Naive thymus-derived CD8-positive, alpha-beta T cell (primary cell): ENCODE results near the gene KRTAP9-4. TPM values are rescaled to one million over a fixed set of nuclear protein-coding genes. Genes with fewer than 3 reads are reported as not detected.
A peak's percentile ranks its signal among the peaks of the same experiment; 100 is the strongest.
"Not testable (repeated sequence)": the region's sequence is repeated elsewhere in the genome, so short reads cannot be mapped to it uniquely, and the experiment has no call there.

Experiments
- ATAC-seq, 2 donors: fragments of 150-1000 bp; cut with Tn5 transposase in 1 of 2; sonication (Bioruptor Pico), chemical (Tn5 transposase) in 1 of 2; 1 replicate in 1 of 2; 2 replicates in 1 of 2; pipeline ENCODE4 v1.10.0; 2021; ENCODE audit warnings: mild to moderate bottlenecking in 2 of 2, moderate library complexity in 2 of 2
- POLR2A ChIA-PET: fragments of 350-600 bp; sonication (Branson Sonifier 250); formaldehyde crosslinking; loops from one replicate; lab custom pipeline; 2021; ENCODE audit warnings: antibody characterized with exemption; lab: Charles Lee
- DNase-seq, 10 donors: peaks; one replicate each; pipeline versions ENCODE4 v3.0.0 to v3.0.0-alpha.2; 2020 to 2022
- H3K27ac Mint-ChIP-seq, 10 donors: one replicate each; pipeline ENCODE4 v1.8.0; 2020 to 2022; ENCODE audit warnings: mild to moderate bottlenecking in 10 of 10, mixed read lengths in 10 of 10, moderate library complexity in 4 of 10, inconsistent platforms in 1 of 10
- H3K27me3 Mint-ChIP-seq, 5 donors: one replicate each; pipeline ENCODE4 v1.8.0; 2021 to 2022; ENCODE audit warnings: mixed read lengths in 5 of 5
- H3K36me3 Mint-ChIP-seq, 3 donors: one replicate each; pipeline ENCODE4 v1.8.0; 2020 to 2022; ENCODE audit warnings: mixed read lengths in 3 of 3, mild to moderate bottlenecking in 2 of 3, inconsistent platforms in 1 of 3
- H3K4me1 Mint-ChIP-seq, 4 donors: one replicate each; pipeline ENCODE4 v1.8.0; 2021 to 2022; ENCODE audit warnings: mixed read lengths in 4 of 4
- H3K4me3 Mint-ChIP-seq, 10 donors: one replicate each; pipeline ENCODE4 v1.8.0; 2020 to 2022; ENCODE audit warnings: mild to moderate bottlenecking in 10 of 10, mixed read lengths in 10 of 10, moderate library complexity in 6 of 10, inconsistent platforms in 1 of 10
- H3K9me3 Mint-ChIP-seq, 9 donors: one replicate each; pipeline ENCODE4 v1.8.0; 2020 to 2022; ENCODE audit warnings: mixed read lengths in 9 of 9, mild to moderate bottlenecking in 3 of 9, inconsistent platforms in 1 of 9, moderate library complexity in 1 of 9
- polyA plus RNA-seq, 3 donors: library from polyadenylated mRNA; unstranded; fragments of 300-500 nt; fragmentation: Illumina TruSeq; gene quantifications; one replicate each; pipeline ENCODE4 v1.2.3, GENCODE V29; 2021
- total RNA-seq, 8 experiments: library from RNA in 2 of 8; stranded (reverse) in 2 of 8; gene quantifications; one replicate each; pipeline ENCODE4 v1.2.3 and lab custom pipeline; 2021 to 2026

Gene KRTAP9-4, protein sequence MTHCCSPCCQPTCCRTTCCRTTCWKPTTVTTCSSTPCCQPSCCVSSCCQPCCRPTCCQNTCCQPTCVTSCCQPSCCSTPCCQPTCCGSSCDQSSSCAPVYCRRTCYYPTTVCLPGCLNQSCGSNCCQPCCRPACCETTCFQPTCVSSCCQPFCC
- total RNA-seq = not detected
- polyA plus RNA-seq = not detected
- total RNA-seq (lab: John Stamatoyannopoulos, UW) = 0 reads per million in 6 experiments

DNA sequence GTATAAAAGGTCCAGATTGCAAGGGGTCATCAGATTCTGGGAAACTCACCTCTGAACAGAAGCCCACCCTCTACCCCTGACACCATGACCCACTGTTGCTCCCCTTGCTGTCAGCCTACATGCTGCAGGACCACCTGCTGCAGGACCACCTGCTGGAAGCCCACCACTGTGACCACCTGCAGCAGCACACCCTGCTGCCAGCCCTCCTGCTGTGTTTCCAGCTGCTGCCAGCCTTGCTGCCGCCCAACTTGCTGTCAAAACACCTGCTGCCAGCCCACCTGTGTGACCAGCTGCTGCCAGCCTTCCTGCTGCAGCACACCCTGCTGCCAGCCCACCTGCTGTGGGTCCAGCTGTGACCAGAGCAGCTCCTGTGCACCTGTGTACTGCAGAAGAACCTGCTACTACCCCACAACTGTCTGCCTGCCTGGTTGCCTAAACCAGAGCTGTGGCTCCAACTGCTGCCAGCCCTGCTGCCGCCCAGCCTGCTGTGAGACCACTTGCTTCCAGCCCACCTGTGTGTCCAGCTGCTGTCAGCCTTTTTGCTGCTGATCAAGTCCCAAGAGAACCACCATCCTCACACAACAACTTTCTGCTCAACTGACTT lies at the start of gene KRTAP9-4:
KRTAP9-4 (plus strand) TSS at position 51 of the 604 bp plus-strand sequence; CDS start at position 85, 34 bp downstream.
- peak within 1 kb of the TSS in 2 of 10 donors; percentile 13 to 37 for H3K27ac Mint-ChIP-seq
- DNase-seq, H3K36me3 Mint-ChIP-seq, ATAC-seq, H3K4me3 Mint-ChIP-seq, H3K27me3 Mint-ChIP-seq, POLR2A ChIA-PET, H3K9me3 Mint-ChIP-seq: not testable (repeated sequence)
- H3K4me1 Mint-ChIP-seq = peaks cover 5 to 25% (median 13%) of the 10 kb centered on the region in 4 donors

DNA sequence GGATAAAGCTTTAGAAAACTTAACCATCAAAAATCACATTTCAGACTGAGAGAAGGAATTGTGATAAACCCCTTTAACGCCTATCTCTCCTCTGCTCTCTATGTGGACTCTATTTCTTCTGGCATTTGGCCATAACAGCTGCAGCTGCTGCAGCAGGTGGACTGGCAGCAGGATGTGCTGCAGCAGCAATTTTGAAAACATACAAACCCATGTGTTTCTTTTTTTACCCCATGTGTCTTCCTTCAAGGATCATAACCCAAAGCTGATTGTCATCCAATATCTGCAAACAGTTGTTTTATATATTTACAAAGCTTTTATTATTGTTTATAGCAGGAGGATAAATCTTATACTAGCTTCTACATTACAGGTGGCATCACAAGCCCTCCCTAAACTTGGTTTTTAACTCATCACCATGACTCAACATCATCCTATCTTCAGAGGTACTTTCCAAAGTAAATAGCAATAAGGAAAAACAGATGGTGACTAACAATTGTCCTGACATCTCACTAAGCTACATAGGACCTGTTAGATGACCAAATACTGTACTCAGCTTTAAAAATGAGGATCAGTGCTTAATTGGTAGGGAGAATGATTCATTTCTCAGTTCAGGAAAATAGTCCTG lies 37.5 kb upstream of the KRTAP9-4 start:
- Mint-ChIP-seq H3K36me3 (peaks cover 0 to 2% (median 0%) of the 10 kb centered on the region in 3 donors), H3K27ac (peak overlapping the region in 1 of 10 donors; percentile 48), H3K4me3 (no peak overlapping the region), H3K27me3 (peaks cover 0 to 15% (median 2%) of the 10 kb centered on the region in 5 donors), H3K9me3 (peaks cover 0 to 6% (median 0%) of the 10 kb centered on the region in 9 donors), H3K4me1 (peaks cover 0 to 14% (median 11%) of the 10 kb centered on the region in 4 donors)
- no peak for ATAC-seq
- POLR2A ChIA-PET = interaction anchor here (1.7 kb wide), 1 partner anchor 96 kb away, joined by 4 read pairs; no protein-coding TSS in a partner anchor
- no peak for DNase-seq

DNA sequence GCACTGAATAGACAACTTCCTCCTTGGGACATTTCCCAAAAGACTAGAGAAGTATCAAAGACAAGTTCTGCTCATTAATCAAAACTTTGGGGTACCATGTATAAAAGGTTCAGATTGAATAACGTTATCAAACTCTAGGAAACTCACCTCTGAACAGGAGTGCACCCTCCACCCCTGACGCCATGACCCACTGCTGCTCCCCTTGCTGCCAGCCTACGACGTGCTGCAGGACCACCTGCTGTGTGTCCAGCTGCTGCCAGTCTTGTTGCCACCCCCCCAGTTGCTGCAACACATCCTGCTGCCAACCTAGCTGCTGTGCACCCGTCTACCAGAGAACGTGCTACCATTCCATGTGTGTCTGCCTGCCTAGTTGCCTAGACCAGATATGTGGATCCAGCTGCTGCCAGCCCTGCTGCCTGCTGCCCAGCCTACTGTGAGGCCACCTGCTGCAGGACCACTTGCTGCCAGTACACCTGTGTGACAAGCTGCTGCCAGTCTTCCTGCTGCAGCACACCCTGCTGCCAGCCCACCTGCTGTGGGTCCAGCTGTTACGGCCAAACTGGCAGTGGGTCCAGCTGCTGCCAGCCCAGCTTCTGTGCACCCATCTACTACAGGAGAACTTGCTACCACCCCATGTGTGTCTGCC lies 36.8 kb upstream of the KRTAP9-4 start:
- H3K36me3 Mint-ChIP-seq = peaks cover 0 to 2% (median 0%) of the 10 kb centered on the region in 3 donors
- peaks cover 0 to 14% (median 11%) of the 10 kb centered on the region in 4 donors for H3K4me1 Mint-ChIP-seq
- H3K4me3 Mint-ChIP-seq = no peak overlapping the region
- ATAC-seq (no peak), DNase-seq (no peak)
- peaks cover 0 to 16% (median 2%) of the 10 kb centered on the region in 5 donors for H3K27me3 Mint-ChIP-seq
- POLR2A ChIA-PET = interaction anchor here (0.7 to 1.7 kb wide), 2 partner anchors 16 to 96 kb away, joined by 4 read pairs; no protein-coding TSS in a partner anchor
- peak overlapping the region in 2 of 10 donors; percentile 19 to 37 for H3K27ac Mint-ChIP-seq
- H3K9me3 Mint-ChIP-seq = peaks cover 0 to 6% (median 0%) of the 10 kb centered on the region in 9 donors

DNA sequence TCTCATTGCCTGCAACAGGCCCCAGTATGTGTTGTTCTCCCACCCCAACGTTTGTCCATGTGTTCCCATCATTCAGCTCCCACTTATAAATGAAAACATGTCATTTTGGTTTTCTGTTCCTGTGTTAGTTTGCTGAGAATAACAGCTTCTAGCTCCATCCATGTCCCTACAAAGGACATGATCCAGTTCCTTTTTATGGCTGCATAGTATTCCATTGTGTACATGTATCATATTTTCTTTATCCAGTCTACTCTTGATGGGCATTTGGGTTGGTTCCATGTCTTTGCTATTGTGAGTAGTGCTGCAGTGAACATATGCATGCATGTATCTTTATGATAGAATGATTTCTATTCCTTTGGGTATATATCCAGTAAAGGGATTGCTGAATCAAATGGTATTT lies 33.8 kb upstream of the KRTAP9-4 start:
- H3K27ac Mint-ChIP-seq = no peak overlapping the region
- POLR2A ChIA-PET = interaction anchor here (0.6 kb wide), 1 partner anchor 653 kb away, joined by 4 read pairs; no protein-coding TSS in a partner anchor
- H3K36me3 Mint-ChIP-seq = peaks cover 0 to 4% (median 4%) of the 10 kb centered on the region in 3 donors
- H3K27me3 Mint-ChIP-seq = peaks cover 0 to 12% (median 2%) of the 10 kb centered on the region in 5 donors
- H3K9me3 Mint-ChIP-seq = peaks cover 0 to 10% (median 5%) of the 10 kb centered on the region in 9 donors
- peaks cover 0 to 14% (median 11%) of the 10 kb centered on the region in 4 donors for H3K4me1 Mint-ChIP-seq
- ATAC-seq (no peak), DNase-seq (no peak)
- peak overlapping the region in 1 of 10 donors; percentile 35 for H3K4me3 Mint-ChIP-seq

DNA sequence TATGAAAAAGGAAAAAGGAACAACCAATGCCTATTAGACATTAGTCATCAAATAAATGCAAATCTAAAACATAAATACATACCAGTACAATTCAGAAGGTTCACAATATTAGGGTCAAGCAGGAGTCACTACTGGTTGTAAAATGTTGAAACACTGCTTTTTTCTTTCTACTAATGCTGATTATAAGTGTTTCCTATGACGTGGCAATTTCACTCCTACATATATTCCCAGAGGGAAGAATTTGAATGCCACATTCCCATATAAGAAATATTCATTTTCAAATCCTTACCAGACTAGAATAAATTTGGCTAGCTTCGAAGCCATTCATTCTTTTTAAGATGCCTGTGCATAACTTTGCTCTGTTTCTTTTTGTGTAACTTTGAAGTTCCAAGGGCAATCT lies 25.7 kb upstream of the KRTAP9-4 start:
- ATAC-seq = no peak
- DNase-seq = no peak
- peaks cover 0 to 15% (median 6%) of the 10 kb centered on the region in 9 donors for H3K9me3 Mint-ChIP-seq
- peaks cover 0 to 8% (median 3%) of the 10 kb centered on the region in 5 donors for H3K27me3 Mint-ChIP-seq
- POLR2A ChIA-PET = no interaction called here
- H3K4me1 Mint-ChIP-seq = peaks cover 0 to 11% (median 1%) of the 10 kb centered on the region in 4 donors
- H3K27ac Mint-ChIP-seq = no peak overlapping the region
- peaks cover 0 to 4% (median 4%) of the 10 kb centered on the region in 3 donors for H3K36me3 Mint-ChIP-seq
- H3K4me3 Mint-ChIP-seq = no peak overlapping the region

DNA sequence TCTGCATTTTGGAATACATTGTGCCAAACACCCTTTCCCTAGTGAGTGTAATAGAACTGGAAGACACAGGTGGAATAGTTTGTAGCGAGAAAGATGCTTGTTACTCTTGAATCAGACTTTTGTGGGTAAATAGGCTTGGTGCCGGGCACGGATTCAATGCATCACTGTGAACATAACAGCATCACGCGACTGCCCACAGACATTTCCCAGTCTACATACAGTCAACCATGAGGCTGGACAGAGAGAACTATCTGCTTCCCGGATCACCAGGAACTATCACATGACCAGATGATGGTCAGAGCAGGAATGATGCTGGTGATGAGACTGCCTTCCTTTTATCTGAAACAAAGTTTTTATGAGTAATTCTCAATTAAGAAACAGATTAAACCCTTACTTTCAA lies 23.4 kb upstream of the KRTAP9-4 start:
- POLR2A ChIA-PET = no interaction called here
- peaks cover 0 to 8% (median 3%) of the 10 kb centered on the region in 5 donors for H3K27me3 Mint-ChIP-seq
- H3K4me3 Mint-ChIP-seq = no peak overlapping the region

DNA sequence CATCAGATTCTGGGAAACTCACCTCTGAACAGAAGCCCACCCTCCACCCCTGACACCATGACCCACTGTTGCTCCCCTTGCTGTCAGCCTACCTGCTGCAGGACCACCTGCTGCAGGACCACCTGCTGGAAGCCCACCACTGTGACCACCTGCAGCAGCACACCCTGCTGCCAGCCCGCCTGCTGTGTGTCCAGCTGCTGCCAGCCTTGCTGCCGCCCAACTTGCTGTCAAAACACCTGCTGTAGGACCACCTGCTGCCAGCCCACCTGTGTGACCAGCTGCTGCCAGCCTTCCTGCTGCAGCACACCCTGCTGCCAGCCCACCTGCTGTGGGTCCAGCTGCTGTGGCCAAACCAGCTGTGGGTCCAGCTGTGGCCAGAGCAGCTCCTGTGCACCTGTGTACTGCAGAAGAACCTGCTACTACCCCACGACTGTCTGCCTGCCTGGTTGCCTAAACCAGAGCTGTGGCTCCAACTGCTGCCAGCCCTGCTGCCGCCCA lies 22.8 kb upstream of the KRTAP9-4 start, which contains the start of gene KRTAP9-2:
KRTAP9-2 (plus strand) TSS at position 51 of the 498 bp plus-strand sequence; CDS start at position 58, 7 bp downstream.
- Mint-ChIP-seq H3K27ac (peak within 1 kb of the TSS in 1 of 10 donors; percentile 27), H3K4me1 (peaks cover 4 to 23% (median 9%) of the 10 kb centered on the region in 4 donors)
- H3K36me3 Mint-ChIP-seq, H3K4me3 Mint-ChIP-seq, H3K27me3 Mint-ChIP-seq, H3K9me3 Mint-ChIP-seq, POLR2A ChIA-PET, DNase-seq, ATAC-seq: not testable (repeated sequence)

More for the DNA sequence above, 23.4 kb upstream of the KRTAP9-4 start:
- Mint-ChIP-seq H3K27ac (peak overlapping the region in 1 of 10 donors; percentile 27), H3K9me3 (peaks cover 0 to 9% (median 0%) of the 10 kb centered on the region in 9 donors), H3K4me1 (peaks cover 4 to 27% (median 10%) of the 10 kb centered on the region in 4 donors), H3K36me3 (no peaks in the 10 kb centered on the region)
- DNase-seq (no peak), ATAC-seq (no peak)

DNA sequence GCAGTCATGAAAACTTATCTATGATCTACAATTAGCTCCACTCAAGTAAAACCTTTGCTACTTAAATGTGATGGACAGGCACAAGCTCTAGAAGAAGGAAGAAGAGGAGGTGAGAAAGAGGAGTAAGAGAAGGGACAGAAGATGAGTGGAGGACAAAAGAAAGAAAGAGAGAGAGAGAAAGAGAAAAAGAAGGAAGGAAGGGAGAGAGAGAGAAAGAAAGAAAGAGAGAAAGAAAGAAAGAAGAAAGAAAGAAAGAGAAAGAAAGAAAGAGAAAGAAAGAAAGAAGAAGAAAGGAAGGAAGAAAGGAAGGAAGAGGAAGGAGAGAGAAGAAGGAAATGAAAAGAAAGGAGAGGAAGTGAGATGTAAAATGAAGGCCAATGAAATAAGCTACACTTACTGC lies 19.4 kb upstream of the KRTAP9-4 start:
- Mint-ChIP-seq H3K36me3 (no peaks in the 10 kb centered on the region), H3K4me1 (peaks cover 4 to 16% (median 10%) of the 10 kb centered on the region in 4 donors), H3K27me3 (peaks cover 0 to 7% (median 4%) of the 10 kb centered on the region in 5 donors), H3K27ac (peak overlapping the region in 4 of 10 donors; percentile 10 to 52 (median 28)), H3K9me3 (peaks cover 0 to 9% (median 0%) of the 10 kb centered on the region in 9 donors), H3K4me3 (no peak overlapping the region)
- ATAC-seq (no peak), DNase-seq (no peak)
- POLR2A ChIA-PET = no interaction called here

DNA sequence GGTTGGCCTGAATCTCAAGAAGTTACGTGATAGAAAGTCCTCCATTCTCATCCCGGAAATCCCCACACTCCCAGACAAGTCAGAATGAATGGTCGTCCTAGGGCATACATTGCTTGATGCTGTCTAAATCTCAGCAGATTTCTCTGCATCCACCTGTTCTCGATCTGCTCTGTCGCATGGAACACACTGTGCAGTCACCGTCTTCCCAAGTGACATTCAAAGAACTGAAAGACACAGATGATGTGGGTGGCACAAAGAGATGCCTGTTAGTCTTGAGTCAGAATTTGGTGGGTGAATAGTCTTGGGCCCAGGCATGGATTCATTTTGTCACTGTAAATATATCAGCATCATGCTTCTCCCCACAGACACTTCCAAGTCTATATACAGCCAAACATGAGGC lies 17.8 kb upstream of the KRTAP9-4 start:
- Mint-ChIP-seq H3K36me3 (no peaks in the 10 kb centered on the region), H3K27ac (peak overlapping the region in 2 of 10 donors; percentile 35 to 41), H3K9me3 (peaks cover 0 to 9% (median 0%) of the 10 kb centered on the region in 9 donors), H3K4me3 (no peak overlapping the region), H3K4me1 (peaks cover 4 to 16% (median 11%) of the 10 kb centered on the region in 4 donors), H3K27me3 (peaks cover 3 to 10% (median 5%) of the 10 kb centered on the region in 5 donors)
- no peak for DNase-seq
- POLR2A ChIA-PET = no interaction called here
- ATAC-seq = no peak

DNA sequence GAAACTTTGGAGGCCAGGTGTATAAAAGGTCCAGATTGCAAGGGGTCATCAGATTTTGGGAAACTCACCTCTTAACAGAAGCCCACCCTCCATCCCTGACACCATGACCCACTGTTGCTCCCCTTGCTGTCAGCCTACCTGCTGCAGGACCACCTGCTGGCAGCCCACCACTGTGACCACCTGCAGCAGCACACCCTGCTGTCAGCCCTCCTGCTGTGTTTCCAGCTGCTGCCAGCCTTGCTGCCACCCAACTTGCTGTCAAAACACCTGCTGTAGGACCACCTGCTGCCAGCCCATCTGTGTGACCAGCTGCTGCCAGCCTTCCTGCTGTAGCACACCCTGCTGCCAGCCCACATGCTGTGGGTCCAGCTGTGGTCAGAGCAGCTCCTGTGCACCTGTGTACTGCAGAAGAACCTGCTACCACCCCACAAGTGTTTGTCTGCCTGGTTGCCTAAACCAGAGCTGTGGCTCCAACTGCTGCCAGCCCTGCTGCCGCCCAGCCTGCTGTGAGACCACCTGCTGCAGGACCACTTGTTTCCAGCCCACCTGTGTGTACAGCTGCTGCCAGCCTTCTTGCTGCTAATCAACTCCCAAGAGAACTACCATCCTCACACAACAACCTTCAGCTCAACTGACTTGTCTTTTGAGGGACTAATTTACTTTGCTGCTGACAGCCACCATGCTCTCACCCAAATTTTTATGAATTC lies 16.9 kb upstream of the KRTAP9-4 start, which contains the start of gene KRTAP9-3:
KRTAP9-3 (plus strand) TSS at position 51 of the 707 bp plus-strand sequence; CDS start at position 104, 53 bp downstream.
- not testable (repeated sequence) for H3K36me3 Mint-ChIP-seq, H3K27me3 Mint-ChIP-seq, H3K9me3 Mint-ChIP-seq, ATAC-seq, DNase-seq, H3K4me3 Mint-ChIP-seq
- Mint-ChIP-seq H3K27ac (peak within 1 kb of the TSS in 2 of 10 donors; percentile 35 to 41), H3K4me1 (peaks cover 4 to 16% (median 11%) of the 10 kb centered on the region in 4 donors)
- POLR2A ChIA-PET = interaction anchor here (0.6 to 1.4 kb wide), 2 partner anchors 76 to 868 kb away, joined by 3 to 4 read pairs; partner anchors contain the start of gene KRTAP16-1

DNA sequence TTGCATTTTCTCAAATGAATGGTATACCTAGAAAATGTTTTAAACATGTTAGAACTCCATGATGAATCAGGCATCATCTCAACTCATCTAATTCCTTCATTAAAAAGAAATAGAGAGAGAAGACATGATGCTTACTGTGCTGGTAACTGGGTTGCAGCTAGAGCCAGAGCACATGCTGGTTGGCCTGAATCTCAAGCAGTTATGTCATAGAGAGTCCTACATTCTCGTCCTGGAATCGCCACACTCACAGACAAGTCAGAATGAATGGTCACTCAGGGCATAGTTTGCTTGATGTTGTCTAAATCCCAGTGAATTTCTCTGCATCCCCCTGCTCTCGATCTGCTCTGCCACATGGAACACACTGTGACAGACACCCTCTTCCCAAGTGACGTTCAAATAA lies 12.4 kb upstream of the KRTAP9-4 start:
- H3K9me3 Mint-ChIP-seq = peaks cover 0 to 10% (median 3%) of the 10 kb centered on the region in 9 donors
- H3K4me3 Mint-ChIP-seq, POLR2A ChIA-PET, DNase-seq, ATAC-seq, H3K27ac Mint-ChIP-seq, H3K27me3 Mint-ChIP-seq, H3K36me3 Mint-ChIP-seq, H3K4me1 Mint-ChIP-seq: not testable (repeated sequence)
